NCI-H345 (cell line): ENCODE data around the gene NT5C1B.
A peak's percentile ranks its signal among the peaks of the same experiment; 100 is the strongest.

ENCODE experiments used
- DNase-seq: peaks from one replicate; lab custom pipeline; 2025; lab: John Stamatoyannopoulos, UW

Gene NT5C1B

DNA sequence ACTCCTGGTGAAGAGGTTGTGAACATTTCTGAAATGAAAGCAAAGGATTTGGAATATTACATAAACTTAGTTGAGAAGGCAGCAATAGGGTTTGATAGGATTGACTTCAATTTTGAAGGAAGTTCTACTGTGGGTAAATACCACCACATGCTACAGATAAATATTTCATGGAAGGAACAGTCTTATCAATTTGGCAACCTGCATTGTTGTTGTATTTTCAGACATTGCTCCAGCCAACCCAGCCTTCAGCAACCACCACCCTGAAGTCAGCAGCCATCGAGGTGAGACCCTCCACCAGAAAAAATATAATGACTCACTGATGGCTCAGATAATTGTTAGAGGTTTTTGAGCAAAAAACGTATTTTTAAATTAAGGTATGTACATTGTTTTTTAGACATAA lies 38.9 kb downstream of the NT5C1B start:
- DNase-seq, result no peak

DNA sequence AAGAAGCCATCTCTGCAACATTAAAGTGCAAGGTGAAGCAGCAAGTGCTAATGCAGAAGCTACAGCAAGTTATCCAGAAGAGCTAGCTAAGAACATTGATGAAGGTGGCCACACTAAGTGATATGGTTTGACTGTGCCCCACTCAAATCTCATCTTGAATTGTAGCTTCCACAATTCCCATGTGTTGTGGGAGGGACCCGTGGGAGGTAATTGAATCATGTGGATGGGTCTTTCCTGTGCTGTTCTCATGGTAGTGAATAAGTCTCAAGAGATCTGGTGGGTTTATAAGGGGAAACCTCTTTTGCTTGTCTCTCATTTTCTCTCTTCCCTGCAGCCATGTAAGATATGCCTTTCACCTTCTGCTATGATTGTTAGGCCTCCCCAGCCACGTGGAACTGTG lies 40.3 kb downstream of the NT5C1B start:
- no peak for DNase-seq

DNA sequence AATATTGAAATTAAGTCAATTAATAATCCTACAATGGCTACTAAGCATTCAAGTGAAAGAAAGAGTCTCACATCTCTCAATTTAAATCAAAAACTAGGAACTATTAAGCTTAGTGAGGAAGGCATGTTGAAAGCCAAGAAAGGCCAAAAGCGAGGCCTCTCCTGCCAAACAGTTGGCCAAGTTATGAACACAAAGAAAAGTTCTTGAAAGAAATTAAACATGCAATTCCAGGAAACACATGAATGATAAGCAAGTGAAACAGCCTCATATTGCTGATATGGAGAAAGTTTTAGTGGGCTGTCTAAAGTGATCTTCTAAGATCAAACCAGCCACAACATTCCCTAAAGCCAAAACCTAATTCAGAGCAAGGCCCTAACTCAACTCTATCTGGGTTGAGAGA lies 40.7 kb downstream of the NT5C1B start:
- DNase-seq, result no peak

DNA sequence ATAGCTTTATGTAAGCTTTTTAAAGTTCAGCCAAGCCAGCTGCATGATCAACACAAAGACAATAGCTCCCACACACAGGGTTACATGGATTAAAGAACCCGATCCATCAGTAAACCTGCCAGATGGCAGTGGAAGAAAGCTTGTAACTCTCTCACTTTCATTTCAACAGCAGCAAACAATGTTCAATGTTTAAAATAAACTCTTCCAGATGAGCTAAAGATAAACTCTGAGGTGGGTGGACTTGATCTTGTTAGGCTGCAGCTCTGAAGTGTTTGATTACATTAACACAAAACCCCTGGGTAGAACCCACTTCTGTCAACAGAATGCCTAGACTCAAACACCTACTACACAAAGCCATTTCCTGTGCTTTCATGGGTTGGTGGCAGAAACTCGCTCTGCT lies 42.8 kb downstream of the NT5C1B start:
- DNase-seq, result peak; percentile 94

DNA sequence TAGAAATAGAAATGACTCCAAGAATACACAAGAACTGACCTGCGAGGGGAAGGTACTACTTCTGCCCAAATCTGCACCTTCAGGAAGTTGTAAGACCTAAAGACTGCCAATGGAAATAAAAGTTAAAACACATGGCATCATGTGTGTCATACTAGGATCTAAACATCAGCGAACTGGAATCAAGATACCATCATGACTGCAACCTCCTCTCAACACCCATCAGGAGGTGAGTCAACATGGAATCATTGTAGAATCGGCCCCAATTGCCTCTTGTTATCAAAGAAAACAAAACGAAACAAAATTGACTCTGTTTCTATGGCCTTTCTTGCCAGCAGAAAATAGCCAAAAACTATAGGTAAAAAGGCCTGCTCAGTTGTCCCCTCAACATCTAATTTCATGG lies 44.0 kb downstream of the NT5C1B start:
- DNase-seq, result peak; percentile 38

DNA sequence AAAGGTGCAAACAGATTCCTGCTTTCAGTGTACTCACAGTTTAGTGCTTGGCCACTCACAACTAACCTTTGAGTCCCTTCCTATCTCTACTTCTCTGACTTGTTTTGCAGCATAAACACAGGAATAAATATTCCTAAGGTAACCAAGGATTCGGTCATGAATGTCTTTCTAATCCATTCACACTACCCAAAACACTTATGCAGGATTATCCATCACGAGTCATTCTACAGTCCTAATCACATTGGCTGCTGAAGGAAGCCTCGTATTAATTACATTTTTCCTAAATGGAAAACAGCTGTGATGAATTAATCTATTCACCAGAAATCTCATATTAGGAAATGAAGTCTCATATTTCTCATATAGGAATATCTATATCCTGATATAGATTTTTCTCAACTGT lies 45.2 kb downstream of the NT5C1B start:
- no peak for DNase-seq

DNA sequence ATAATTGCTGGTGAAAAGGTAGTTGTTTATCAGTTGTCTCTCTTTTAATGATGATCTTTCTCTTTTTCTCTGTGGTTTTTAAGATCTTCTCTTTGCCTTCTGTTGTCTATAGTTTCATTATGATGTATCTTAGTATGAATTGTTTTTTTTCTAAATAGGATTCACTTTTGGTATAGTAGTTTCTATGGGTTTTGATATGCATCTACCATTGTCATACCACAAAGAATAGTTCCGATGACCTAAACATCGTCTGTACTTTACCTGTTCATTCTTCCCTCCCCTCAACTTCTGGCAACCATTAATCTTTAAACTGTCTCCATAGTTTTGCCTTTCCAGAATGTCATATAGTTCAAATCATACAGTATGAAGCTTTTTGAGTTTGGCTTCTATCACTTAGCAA lies 48.5 kb downstream of the NT5C1B start:
- no peak for DNase-seq

DNA sequence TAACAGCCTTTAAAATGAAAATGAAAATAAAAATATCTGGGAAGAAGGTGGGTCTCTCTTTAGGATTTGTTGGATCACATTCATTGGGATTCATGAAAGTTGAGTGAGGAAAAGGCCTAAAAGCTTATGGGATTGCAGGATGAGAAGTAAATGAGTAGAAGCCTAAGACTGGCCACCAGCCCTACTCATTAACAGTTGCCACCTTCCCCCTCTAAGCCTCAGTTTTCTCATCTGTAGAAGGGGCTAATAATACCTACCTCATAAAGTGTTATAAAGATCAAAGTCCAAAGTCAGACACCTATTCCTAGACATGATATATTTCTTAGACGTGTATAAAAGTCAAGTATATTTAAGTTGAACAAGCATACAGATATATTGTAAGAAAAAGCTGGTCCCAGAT lies 52.7 kb downstream of the NT5C1B start:
- DNase-seq, result no peak

DNA sequence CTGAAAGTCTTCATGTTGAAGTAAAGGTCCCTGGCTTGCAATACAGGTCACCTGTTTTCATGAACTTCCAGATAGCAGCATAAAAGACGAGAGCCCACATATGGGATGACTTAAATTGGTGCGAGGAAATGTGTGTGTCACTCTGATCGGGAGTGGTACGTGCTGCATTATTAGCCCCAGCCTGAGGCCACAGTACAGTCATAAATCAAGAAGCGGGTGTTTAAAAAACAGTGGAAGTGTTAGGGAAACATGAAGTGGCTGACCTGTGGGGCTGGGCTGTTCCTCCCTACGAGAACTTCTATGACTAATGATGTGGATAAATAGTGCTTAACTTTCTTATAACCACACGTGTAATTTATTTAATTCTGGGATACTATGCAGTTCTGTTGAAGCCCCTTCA lies 53.3 kb downstream of the NT5C1B start:
- no peak for DNase-seq

DNA sequence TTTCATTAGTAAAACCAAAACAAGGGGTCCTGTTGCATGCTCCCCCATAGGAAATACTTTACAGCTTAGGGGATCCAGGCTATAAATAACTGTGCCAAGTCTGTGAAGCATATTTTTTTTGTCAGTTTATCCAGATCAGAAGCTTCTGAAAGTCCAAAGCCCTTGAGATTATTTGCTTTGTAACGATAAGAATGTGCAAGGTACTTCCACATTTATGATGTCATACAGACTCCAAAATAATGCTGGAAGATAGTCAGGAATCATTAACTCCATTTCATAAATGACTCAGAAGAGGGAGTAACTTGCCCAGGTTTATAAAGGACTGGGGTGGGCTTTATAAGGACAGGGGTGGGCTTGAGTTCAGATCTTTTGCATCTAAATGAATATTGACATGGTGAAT lies 58.2 kb downstream of the NT5C1B start:
- no peak for DNase-seq

DNA sequence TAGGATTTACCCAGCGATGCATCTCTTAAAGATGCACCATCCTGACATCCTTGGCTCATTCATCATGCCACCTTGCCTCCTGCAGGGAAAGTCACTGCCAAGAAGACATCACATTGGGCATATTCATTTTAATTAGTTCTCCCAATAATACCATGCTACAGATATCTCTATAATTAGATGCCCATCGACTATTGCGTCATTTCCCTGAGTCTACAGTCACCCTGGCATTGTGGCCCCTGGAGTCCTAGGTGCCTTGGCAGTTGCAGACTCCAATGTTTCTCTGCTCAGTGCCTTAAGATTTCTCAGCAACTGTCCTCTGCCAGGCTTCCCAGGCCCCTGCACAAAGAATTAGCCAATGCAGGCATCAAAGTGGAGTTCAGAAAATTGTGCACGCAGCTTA lies 61.5 kb downstream of the NT5C1B start:
- DNase-seq, result no peak

DNA sequence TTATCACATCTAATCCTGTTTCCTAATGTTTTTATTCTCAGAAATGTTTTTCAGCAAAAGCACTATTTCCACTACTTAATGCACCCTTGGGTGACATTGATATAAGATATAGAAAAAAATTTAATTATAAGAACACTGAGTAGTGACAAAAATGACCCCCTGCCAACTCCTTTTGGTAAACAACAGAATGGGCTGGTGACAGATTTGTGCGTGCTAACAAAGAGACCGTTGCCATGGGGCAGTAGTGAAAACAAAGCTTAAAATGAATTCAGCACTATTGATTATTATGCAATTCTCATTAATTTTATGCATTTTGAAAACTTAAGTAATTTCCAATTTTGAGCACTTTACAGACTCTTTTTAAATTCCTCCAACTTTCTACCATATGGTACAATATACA lies 62.0 kb downstream of the NT5C1B start:
- no peak for DNase-seq

DNA sequence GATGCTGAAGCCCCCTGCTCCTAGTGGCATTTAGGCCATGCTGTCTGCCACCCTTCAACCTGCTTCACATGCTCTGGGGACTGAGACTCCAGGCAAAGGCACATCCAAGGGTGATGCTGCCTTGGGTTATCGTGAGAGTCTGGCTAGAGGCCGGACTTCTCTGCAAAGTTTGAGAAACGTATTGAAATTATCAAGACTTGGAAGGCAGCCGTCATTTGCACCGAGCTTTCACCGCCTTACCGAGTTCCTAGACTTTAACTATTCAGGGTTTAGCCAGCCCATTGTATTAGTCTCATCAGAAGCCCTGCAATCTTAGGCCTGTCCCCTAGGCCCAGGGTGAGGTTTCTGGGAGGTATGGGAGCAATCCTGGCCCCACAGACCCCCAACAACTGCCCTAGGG lies 62.9 kb downstream of the NT5C1B start:
- DNase-seq, result no peak

DNA sequence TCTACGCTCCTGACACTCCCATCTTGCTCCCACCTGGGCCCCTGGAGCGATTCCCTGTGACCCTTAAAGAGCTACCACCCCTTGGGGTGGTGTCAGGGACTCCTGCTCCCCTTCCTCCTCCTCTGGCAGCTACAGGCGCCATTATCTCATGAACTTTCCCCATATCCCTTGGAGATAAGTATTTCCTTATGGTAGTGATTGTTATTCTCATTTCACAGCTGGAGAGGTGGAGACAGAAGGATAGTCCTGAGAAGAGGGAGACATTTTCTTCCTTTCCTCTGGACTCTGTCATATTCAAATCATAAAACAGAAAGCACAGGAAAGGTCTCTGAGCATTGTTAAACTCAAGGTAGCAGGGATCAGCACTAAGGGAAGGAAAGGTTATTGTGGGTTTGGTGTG lies 63.5 kb downstream of the NT5C1B start:
- DNase-seq, result no peak

DNA sequence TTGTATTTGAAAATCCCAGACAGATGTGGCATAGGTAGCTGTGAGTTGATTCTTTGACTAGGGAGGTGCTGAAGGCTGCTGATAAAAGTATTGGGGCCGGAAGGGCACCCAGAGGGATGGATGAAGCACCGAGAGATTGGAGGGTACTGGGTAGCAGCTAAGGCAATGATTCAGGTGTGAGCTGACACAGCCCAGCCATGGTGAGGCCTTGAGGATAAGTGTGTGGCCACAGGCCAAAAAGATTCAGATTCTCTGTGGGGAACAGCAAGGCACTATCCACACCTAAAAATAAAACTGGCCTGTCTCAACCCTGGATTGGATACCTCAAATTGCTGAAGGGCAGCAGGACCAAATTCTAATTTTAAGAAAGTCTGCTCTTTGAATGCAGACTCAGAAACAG lies 64.1 kb downstream of the NT5C1B start:
- no peak for DNase-seq

DNA sequence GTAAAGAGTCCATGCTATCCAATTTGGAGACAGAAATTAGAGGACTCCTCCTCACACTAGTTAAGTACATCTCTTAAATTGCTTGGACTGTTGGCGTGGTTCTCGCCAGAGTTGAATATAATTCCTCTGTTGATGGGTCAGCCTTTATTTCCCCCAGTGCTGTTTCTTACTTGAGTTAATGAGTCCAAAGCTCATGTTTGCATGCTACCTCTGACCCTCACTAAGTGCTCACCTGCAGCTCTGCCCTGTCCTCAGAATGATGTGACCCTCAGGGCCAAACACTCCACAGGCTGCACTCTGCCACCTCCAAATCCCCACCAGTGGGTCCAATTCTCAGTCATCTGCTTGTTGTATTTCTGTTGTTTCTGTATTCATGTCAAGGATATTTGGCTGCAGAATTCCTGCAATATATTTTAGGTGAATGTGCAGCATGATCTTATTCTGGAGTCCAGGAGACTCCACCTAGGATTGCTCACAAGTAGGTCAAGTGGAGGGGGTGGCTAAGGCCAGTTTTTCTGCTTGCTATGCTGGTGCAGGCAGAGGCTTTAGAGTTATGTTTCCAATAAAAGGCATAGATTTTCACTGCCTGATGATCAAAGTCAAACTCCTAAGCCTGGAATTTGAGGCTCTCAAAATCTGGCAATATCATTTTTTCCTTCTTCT lies 66.8 kb downstream of the NT5C1B start:
- DNase-seq, result no peak

DNA sequence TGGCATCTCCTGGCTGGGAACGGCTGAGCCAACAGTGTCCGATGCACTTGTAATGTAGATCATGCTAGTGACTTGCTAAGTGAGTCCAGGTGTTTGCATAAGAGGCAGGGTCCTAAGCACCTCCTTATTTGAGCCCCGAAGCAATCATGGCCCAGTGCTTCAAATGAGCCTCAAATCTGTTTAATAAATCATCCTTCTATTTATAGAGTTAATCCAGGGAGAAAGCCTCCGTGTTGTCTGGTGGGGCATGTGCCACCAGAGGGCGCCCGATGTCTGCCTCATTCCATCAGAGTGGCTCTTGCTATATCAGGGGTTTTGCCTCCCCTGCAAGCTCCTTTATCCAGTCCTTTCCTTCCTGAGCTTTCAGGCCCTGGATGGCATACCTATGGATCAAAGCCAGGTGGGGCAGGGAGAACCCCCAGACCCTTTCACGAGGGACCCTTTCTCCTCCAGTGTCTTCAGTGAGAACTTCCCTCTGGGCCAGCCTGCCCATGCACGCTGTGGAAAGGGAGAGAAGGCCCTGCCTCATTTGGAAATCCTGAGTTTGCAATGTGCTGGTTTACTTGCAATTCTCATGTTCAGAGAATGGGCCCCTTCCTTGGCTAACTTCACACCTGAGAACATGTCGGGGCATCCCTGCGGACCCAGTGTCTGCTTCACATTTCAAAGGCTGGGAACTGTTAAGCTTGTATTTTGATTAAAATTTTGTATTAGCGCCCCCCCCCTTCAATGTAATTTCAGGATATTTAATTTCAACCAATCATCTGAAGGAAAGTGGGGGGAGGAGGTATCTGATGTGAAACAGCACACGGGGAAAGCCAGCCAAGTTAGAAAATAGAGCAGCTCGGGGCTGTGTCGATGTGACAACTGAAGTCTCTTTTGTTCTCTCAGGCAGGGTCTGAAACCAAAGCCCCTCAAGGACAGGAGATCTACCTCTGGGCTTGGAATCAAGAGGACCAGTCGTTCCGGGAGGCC lies 68.6 kb downstream of the NT5C1B start:
- peak; percentile 81 for DNase-seq

DNA sequence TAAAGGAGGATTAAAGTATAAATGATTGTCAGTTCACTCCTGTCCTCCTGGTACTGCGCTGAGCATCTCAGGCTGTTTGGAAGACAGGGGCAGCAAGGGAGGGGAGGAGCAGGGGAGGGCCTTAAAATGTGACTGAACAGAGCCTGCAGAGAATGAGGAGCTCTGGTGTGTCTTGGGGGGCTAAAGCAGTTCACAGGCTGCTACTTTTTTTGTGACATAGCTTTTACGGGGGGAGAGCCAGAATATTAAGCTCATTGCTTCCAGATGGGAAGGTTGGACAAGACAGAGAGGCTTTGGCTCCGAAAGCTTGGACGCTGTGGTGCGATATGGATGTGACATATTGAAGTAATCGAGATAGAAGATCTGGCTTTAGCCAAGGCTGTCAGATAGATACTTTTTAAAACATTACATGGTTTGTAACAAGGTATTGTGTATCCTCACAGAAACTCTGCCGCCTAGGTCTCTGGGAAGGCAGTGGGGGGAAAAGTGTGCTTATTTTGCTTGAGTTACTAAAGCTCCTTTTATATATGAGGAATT lies 69.4 kb downstream of the NT5C1B start:
- DNase-seq, result no peak

DNA sequence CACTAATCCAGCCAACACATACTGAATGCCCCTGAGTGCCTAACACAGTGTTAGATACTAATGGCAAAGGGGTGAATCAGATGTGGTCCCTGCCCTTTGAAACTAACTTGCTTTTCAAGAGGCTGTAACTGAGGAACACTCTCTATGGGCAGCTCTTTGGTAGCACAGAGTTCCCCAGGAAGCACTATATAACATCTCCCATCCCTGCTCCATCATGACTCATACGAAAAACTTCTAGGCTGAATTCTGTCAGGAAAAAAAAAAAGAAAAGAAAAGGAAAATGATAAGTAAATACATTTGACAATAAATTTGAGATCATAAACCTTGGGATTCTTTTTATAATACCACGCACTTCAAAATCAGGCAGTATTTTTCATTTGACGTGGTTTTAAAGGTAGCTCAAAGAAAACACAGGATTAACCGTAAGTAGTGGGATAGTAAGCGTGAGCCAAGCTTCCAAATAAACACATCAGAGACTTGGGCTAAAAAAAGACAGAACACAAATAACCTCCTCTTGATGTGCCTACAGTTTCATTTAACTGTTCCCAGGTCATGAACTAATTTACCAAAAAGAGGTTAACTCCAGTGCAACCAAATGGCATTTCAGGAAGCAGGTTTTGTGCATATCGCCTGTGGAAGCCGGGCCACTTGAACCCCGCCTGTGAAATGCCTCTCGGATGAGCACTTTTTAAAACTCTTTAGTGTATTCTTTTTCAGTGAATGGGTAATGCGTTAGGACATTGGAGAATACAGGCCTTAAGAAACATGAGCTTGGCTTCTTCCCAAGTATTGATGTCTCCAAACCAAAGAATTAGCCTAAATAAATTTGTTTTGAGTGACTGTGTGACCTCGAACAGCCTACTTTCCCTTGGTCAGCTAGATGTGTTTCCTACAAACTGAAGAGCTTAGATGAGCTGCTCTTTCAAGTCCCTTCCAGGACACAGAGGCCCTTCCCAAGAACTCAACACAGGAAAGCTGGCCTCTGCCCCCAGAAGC lies 71.0 kb downstream of the NT5C1B start:
- no peak for DNase-seq

DNA sequence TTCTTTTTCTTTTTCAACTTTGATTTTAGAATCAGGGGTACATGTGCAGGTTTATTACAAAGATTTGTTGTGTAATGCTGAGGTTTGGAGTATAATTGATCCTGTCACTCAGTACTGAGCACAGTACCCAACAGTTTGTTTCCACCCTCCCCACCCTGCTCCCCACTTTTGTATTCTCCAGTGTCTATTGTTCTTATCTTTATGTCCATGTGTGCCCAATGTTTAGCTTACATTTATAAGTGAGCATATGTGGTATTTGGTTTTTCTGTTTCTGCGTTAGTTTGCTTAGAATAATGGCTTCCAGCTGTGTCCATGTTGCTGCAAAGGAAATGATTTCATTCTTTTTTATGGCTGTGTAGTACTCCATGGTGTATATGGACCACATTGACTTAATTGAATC lies 72.0 kb downstream of the NT5C1B start:
- no peak for DNase-seq

DNA sequence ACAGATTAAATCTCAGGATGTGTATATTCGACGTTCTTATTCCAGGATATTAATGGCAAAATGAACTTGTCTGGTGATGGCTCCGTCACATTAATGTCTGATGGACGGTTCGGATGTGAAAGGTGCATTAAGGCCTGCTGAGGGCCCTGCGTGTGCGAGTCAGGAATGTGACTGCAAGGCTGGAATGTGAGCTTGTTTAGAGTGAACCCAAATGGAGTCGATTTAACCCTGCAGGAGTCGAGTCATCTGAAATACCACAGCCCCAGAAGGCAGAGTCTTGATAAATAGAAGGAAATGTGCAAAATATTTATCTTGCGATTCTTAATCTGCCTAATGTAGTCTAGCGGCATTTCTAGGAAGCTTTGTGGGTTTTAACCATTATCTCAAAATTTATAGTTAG lies 73.3 kb downstream of the NT5C1B start:
- DNase-seq, result no peak
